ENCODE results near the gene PLEKHF1. TPM values are rescaled to one million over a fixed set of nuclear protein-coding genes. Genes with fewer than 3 reads are reported as not detected.
A peak's percentile ranks its signal among the peaks of the same experiment; 100 is the strongest.

Gene PLEKHF1
- total and polyA plus RNA-seq, 2 of the 13 experiments (the other 11 are each of a cell fraction or from before 2014, with no cell fraction given): 2.9 to 3.8 TPM

- TF ChIP-seq NR2C2 (CRISPR knock-in tag; IDR thresholded peaks at IDR 0.05; ENCODE audit: borderline replicate concordance): peak; percentile 51
- no peak for TF ChIP-seq ZNF264 (CRISPR knock-in tag; IDR thresholded peaks at IDR 0.05)
- TF ChIP-seq HDAC1 (CRISPR knock-in tag; IDR thresholded peaks at IDR 0.05): peak; percentile 43; the same call in 1 of the 2 replicates
- no peak for TF ChIP-seq FOXK2 (IDR thresholded peaks at IDR 0.05)
- TF ChIP-seq, protein P1, sequence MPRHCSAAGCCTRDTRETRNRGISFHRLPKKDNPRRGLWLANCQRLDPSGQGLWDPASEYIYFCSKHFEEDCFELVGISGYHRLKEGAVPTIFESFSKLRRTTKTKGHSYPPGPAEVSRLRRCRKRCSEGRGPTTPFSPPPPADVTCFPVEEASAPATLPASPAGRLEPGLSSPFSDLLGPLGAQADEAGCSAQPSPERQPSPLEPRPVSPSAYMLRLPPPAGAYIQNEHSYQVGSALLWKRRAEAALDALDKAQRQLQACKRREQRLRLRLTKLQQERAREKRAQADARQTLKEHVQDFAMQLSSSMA (CRISPR knock-in tag; IDR thresholded peaks at IDR 0.05): no peak
- no peak for TF ChIP-seq KLF13 (CRISPR knock-in tag; IDR thresholded peaks at IDR 0.05)
- TF ChIP-seq HDAC6 (IDR thresholded peaks at IDR 0.05; ENCODE audit: low read depth, low read length): no peak
- TF ChIP-seq ZNF75D (CRISPR knock-in tag; IDR thresholded peaks at IDR 0.05; ENCODE audit: borderline replicate concordance): no peak
- no peak for TF ChIP-seq AGO1 (IDR thresholded peaks at IDR 0.05; ENCODE audit: low read depth, low read length, poor library complexity, severe bottlenecking)
- no peak for TF ChIP-seq RNF2 (conservative IDR thresholded peaks at IDR 0.05; ENCODE audit: low read depth)
- no peak for TF ChIP-seq SNAPC5 (CRISPR knock-in tag; IDR thresholded peaks at IDR 0.05; ENCODE audit: borderline replicate concordance)
- no peak for TF ChIP-seq NFRKB (IDR thresholded peaks at IDR 0.05)
- TF ChIP-seq ZNF589 (CRISPR knock-in tag; conservative IDR thresholded peaks at IDR 0.05): no peak
- TF ChIP-seq MIER3 (CRISPR knock-in tag; IDR thresholded peaks at IDR 0.05; ENCODE audit: borderline replicate concordance): no peak
- no peak for TF ChIP-seq PRMT3 (CRISPR knock-in tag; IDR thresholded peaks at IDR 0.05; ENCODE audit: borderline replicate concordance, low read depth)
- TF ChIP-seq ZNF616 (CRISPR knock-in tag; IDR thresholded peaks at IDR 0.05; ENCODE audit: low read depth): no peak; the same call in 1 of the 2 replicates
- TF ChIP-seq MAFG (CRISPR knock-in tag; IDR thresholded peaks at IDR 0.05): no peak
- 0 out of 2 replicates have a peak, but pooled peaks have one; percentile 20 for TF ChIP-seq ZNF572 (CRISPR knock-in tag; IDR thresholded peaks at IDR 0.05)
- TF ChIP-seq FOXC1 (CRISPR knock-in tag; IDR thresholded peaks at IDR 0.05; ENCODE audit: borderline replicate concordance): no peak
- no peak for TF ChIP-seq ZNF205 (CRISPR knock-in tag; IDR thresholded peaks at IDR 0.05)
- no peak for TF ChIP-seq ZNF580 (CRISPR knock-in tag; IDR thresholded peaks at IDR 0.05; ENCODE audit: borderline replicate concordance, low read depth)
- no peak for TF ChIP-seq NFIC (IDR thresholded peaks at IDR 0.05; ENCODE audit: low read length)
- no peak for TF ChIP-seq ZMYM3 (CRISPR knock-in tag; IDR thresholded peaks at IDR 0.05)
- no peak for TF ChIP-seq ZNF777 (CRISPR knock-in tag; IDR thresholded peaks at IDR 0.05)
- no peak for TF ChIP-seq PAWR (CRISPR knock-in tag; IDR thresholded peaks at IDR 0.05; ENCODE audit: borderline replicate concordance)
- TF ChIP-seq REST (IDR thresholded peaks at IDR 0.05; ENCODE audit: borderline replicate concordance in 1 of 2, low read depth in 1 of 2, low read length in 2 of 2): peak in 1 of 2 experiments; percentile 21; a peak in 1 of 4 replicates
- TF ChIP-seq CHD4 (IDR thresholded peaks at IDR 0.05; ENCODE audit: borderline replicate concordance, low read length): no peak
These were observed 49.9 kb downstream of the PLEKHF1 start, which contains the start of gene C19orf12 (continued) for GRCh38 chr19:29714953-29715700.
